Lower leg skin (tissue), 4 donors: ENCODE data around the gene BARHL2. TPM values are rescaled to one million over a fixed set of nuclear protein-coding genes. Genes with fewer than 3 reads are reported as not detected.

ENCODE experiments used
- DNase-seq, 2 donors: peaks; one replicate each; pipeline ENCODE4 v3.0.0-alpha.2; 2019; ENCODE audit warnings: low spot score in 2 of 2
- H3K4me3 ChIP-seq: fragments of 200-600 bp; sonication (generic); 2 replicates; pipeline ENCODE4 v1.5.1; 2017; ENCODE audit warnings: mild to moderate bottlenecking, low read depth; ENCODE audit not compliant: poor library complexity, severe bottlenecking
- POLR2A ChIP-seq, 2 donors: fragments of 450-650 bp; IDR thresholded peaks; one replicate each; pipeline ENCODE4 v1.6.1; 2016 to 2017; ENCODE audit warnings: antibody characterized with exemption in 2 of 2, mild to moderate bottlenecking in 1 of 2, moderate library complexity in 1 of 2
- WGBS, 2 donors: methylation state at CpG; one replicate each; pipeline ENCODE4 v1.1.5; 2018; 5-methylcytosine and 5-hydroxymethylcytosine counted together
- intact Hi-C: fragments of 100-400 bp; cut with DNase I; formaldehyde crosslinking; loops from one replicate; pipeline ENCODE4 v1.15.0; 2023; ENCODE audit warnings: low total_unique reads
- total RNA-seq, 4 donors: library from RNA; depleted of rRNA; stranded (reverse); fragments of >200 nt; gene quantifications; one replicate each; pipeline ENCODE4 v1.1.0, GENCODE V29; 2016
- TF ChIP-seq, protein P1 (sequence below), 3 donors: fragments of 450-650 bp; IDR thresholded peaks; one replicate each; pipeline ENCODE4 v1.5.1; 2016; ENCODE audit warnings: antibody characterized with exemption in 3 of 3, mild to moderate bottlenecking in 3 of 3, moderate library complexity in 2 of 3

The BARHL2 gene
- total RNA-seq, 4 donors from 2014 or later = not detected

- DNase-seq = no peak
- WGBS, 2 donors = 2 to 4% methylated on average over 61 to 63 of the region's 73 CpGs
- intact Hi-C loops = no loop called here
- no peak overlapping the region for H3K4me3 ChIP-seq
- no peak for TF ChIP-seq POLR2A (IDR thresholded peaks at IDR 0.05)
- TF ChIP-seq, protein P1, sequence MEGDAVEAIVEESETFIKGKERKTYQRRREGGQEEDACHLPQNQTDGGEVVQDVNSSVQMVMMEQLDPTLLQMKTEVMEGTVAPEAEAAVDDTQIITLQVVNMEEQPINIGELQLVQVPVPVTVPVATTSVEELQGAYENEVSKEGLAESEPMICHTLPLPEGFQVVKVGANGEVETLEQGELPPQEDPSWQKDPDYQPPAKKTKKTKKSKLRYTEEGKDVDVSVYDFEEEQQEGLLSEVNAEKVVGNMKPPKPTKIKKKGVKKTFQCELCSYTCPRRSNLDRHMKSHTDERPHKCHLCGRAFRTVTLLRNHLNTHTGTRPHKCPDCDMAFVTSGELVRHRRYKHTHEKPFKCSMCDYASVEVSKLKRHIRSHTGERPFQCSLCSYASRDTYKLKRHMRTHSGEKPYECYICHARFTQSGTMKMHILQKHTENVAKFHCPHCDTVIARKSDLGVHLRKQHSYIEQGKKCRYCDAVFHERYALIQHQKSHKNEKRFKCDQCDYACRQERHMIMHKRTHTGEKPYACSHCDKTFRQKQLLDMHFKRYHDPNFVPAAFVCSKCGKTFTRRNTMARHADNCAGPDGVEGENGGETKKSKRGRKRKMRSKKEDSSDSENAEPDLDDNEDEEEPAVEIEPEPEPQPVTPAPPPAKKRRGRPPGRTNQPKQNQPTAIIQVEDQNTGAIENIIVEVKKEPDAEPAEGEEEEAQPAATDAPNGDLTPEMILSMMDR (IDR thresholded peaks at IDR 0.05) = no peak
These were observed 10.4 kb downstream of the BARHL2 start for GRCh38 chr1:90706437-90707362.

GRCh38 chr1:90705956-90706355 is 11.1 kb downstream of the BARHL2 start:
- 11 to 12% methylated on average over 8 of the region's 8 CpGs for WGBS, 2 donors
- intact Hi-C loops = no loop called here
- no peak overlapping the region for H3K4me3 ChIP-seq
- no peak for DNase-seq
- TF ChIP-seq, protein P1 (IDR thresholded peaks at IDR 0.05) = no peak
- TF ChIP-seq POLR2A (IDR thresholded peaks at IDR 0.05) = no peak

DNA sequence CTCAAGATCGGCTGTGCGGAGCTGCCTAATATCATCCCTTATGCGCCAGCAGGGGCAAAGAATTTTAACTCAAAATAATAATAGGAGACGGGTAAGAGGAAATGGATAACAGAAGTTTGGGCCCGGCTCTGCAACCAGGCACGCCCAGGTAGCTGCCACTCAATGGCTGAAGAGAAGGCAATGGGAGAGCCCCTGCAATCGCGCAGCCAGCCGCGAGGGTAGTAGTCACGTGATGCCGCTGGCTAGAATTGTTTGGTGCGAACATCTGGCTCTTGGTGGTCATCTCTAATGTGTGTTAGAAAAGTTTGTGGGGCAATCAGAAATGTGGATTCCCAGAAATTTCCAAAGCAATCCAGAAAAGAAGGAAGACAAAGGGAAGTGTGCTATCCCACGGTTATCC is 12.3 kb downstream of the BARHL2 start:
- no peak for DNase-seq
- H3K4me3 ChIP-seq = no peak overlapping the region
- 10 to 17% methylated on average over 14 of the region's 14 CpGs for WGBS, 2 donors
- intact Hi-C loops = no loop called here
- no peak for TF ChIP-seq POLR2A (IDR thresholded peaks at IDR 0.05)
- TF ChIP-seq, protein P1 (IDR thresholded peaks at IDR 0.05) = no peak

DNA sequence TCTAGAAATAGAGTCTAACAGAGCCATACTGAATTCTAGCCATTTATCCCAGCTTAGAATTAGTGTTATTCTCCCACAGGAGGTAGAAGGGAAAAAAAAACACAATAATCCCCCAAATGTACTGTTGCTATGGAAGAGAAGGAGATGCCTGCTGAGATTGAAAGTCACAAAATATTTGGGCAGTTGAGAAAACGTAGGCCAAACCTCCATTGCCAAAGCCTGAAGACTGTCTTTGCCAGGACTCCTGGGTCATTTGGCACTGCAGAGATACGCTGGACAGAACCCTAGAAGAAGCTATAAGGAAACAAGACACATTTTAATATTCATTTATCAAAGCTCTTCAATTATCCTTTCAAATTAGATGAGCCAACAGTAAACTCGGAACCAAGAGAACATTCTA is 22.3 kb downstream of the BARHL2 start:
- 70 to 73% methylated on average over 3 of the region's 3 CpGs for WGBS, 2 donors

DNA sequence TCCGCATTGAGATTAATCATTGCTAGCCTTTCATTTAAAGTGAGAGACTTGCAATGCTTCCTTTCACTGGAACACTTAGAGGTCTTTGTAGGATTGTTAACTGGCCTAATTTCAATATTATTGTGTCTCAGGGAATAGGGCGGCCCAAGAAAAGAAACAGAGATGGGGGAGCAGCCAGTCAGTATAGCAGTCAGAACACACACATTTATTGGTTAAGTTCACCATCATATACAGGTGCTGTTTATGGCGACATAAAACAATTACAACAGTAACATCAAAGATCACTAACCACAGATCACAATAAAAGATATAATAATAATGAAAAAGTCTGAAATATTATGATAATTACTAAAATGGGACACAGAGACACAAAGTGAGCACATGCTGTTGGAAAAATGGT is 29.4 kb downstream of the BARHL2 start:
- no peak for DNase-seq
- intact Hi-C loops = no loop called here
- TF ChIP-seq, protein P1 (IDR thresholded peaks at IDR 0.05) = no peak
- no peak for TF ChIP-seq POLR2A (IDR thresholded peaks at IDR 0.05)

More for the DNA sequence above, 22.3 kb downstream of the BARHL2 start:
- no peak overlapping the region for H3K4me3 ChIP-seq
- TF ChIP-seq, protein P1 (IDR thresholded peaks at IDR 0.05) = no peak
- no peak for TF ChIP-seq POLR2A (IDR thresholded peaks at IDR 0.05)
- intact Hi-C loops = no loop called here
- DNase-seq = no peak

More for the DNA sequence above, 29.4 kb downstream of the BARHL2 start:
- H3K4me3 ChIP-seq = no peak overlapping the region
- 82 to 90% methylated on average over 3 of the region's 3 CpGs for WGBS, 2 donors
